Ovary (tissue), 9 donors: ENCODE measurements around the gene IL5RA. TPM values are rescaled to one million over a fixed set of nuclear protein-coding genes. Genes with fewer than 3 reads are reported as not detected.

ENCODE experiments used
- DNase-seq, 5 donors: peaks; one replicate each; pipeline ENCODE4 v3.0.0-alpha.2; 2019 to 2020
- H3K27ac ChIP-seq, 2 donors: fragments of 200-600 bp; one replicate each; pipeline versions ENCODE4 v1.5.1 to v1.8.0; 2019 to 2022
- H3K27me3 ChIP-seq: fragments of 200-600 bp; one replicate; pipeline ENCODE4 v1.8.0; 2022
- H3K36me3 ChIP-seq: fragments of 200-600 bp; sonication (generic); one replicate; pipeline ENCODE4 v1.5.1; 2019
- H3K4me1 ChIP-seq: one replicate; pipeline ENCODE4 v1.8.1; 2013; ENCODE audit warnings: mild to moderate bottlenecking, moderate library complexity; ENCODE audit not compliant: insufficient read depth
- H3K4me3 ChIP-seq: fragments of 200-600 bp; sonication (generic); one replicate; pipeline ENCODE4 v1.5.1; 2017
- H3K9me3 ChIP-seq, 2 donors: fragments of 200-600 bp in 1 of 2; sonication (generic) in 1 of 2; one replicate each; pipeline versions ENCODE4 v1.5.1 to v1.8.1; 2013 to 2019; ENCODE audit warnings: mild to moderate bottlenecking in 1 of 2, moderate library complexity in 1 of 2
- EP300 ChIP-seq: sonication (generic); formaldehyde crosslinking; IDR thresholded peaks from one replicate; pipeline ENCODE4 v1.6.1; 2017; ENCODE audit warnings: antibody characterized with exemption
- POLR2A ChIP-seq: fragments of 450-650 bp; IDR thresholded peaks from one replicate; pipeline ENCODE4 v1.6.1; 2017; ENCODE audit warnings: antibody characterized with exemption, mild to moderate bottlenecking, moderate library complexity
- WGBS, 3 donors: extraction: QIAGEN DNeasy Blood & Tissue Kit in 1 of 3; methylation state at CpG; one replicate each; pipeline versions ENCODE4 v1.1.5 to v1.1.7; 2013 to 2017; 5-methylcytosine and 5-hydroxymethylcytosine counted together
- intact Hi-C, 4 donors: fragments of 100-400 bp; cut with DNase I; formaldehyde crosslinking; loops; one replicate each; pipeline versions ENCODE4 v1.11.0 to v1.15.1; 2022 to 2023
- polyA plus RNA-seq, 2 donors: library from polyadenylated mRNA; stranded (reverse); fragments of 200-250 nt in 1 of 2; fragments of 350-450 nt in 1 of 2; fragmentation: Illumina TruSeq in 1 of 2; extraction: RNeasy Lipid Tissue Mini Kit (QIAGEN cat#74804) in 1 of 2; gene quantifications; one replicate each; pipeline ENCODE4 v1.2.3, GENCODE V29; 2013 to 2014
- small RNA-seq: library from RNA; depleted of rRNA; stranded (forward); fragments of <200 nt; gene quantifications from one replicate; pipeline ENCODE3, GENCODE V24; 2016
- total RNA-seq, 7 donors: library from RNA; depleted of rRNA in 2 of 7; stranded (reverse); fragments of >200 nt in 2 of 7; fragmentation: NEBNext Ultra II Directional in 3 of 7; extraction: Animal tissue kit (Norgen Biotek cat#: 25700) in 3 of 7; gene quantifications; one replicate each; pipeline versions ENCODE4 v1.1.0 to v1.2.4, GENCODE V29; 2016 to 2023
- TF ChIP-seq, protein P1 (sequence below), 3 donors: fragments of 450-650 bp in 2 of 3; fragments of 200-600 bp in 1 of 3; IDR thresholded peaks; one replicate each; pipeline versions ENCODE4 v1.5.1 to v1.8.0; 2016 to 2022; ENCODE audit warnings: antibody characterized with exemption in 3 of 3, mild to moderate bottlenecking in 1 of 3
- donor health status: DM: no; HTN: no; CAD: no; lungs with moderate emphysema.
- donor health status: DM: no; HTN: no; CAD: no.
- donor health status: Bipolar disorder and iron deficiency.
- donor health status: DM: yes; HTN: yes; CAD: no.
- donor health status: DM: no; HTN: no; CAD: no.
- donor health status: DM: yes; HTN: yes; CAD: no.

The IL5RA gene
- total and polyA plus RNA-seq, 9 donors: 0.07 to 7.9 (median 0.99) TPM; not detected in 2

GRCh38 chr3:3023111-3023745 is 86.9 kb downstream of the IL5RA start:
- Histone ChIP-seq H3K27me3 (no peaks in the 10 kb centered on the region), H3K4me1 (no peaks in the 10 kb centered on the region), H3K36me3 (no peaks in the 10 kb centered on the region), H3K9me3 (no peaks in the 10 kb centered on the region), H3K4me3 (no peak overlapping the region), H3K27ac (no peak overlapping the region)
- no peak for DNase-seq
- intact Hi-C loops: no loop called here
- no peak for TF ChIP-seq EP300
- TF ChIP-seq, protein P1, sequence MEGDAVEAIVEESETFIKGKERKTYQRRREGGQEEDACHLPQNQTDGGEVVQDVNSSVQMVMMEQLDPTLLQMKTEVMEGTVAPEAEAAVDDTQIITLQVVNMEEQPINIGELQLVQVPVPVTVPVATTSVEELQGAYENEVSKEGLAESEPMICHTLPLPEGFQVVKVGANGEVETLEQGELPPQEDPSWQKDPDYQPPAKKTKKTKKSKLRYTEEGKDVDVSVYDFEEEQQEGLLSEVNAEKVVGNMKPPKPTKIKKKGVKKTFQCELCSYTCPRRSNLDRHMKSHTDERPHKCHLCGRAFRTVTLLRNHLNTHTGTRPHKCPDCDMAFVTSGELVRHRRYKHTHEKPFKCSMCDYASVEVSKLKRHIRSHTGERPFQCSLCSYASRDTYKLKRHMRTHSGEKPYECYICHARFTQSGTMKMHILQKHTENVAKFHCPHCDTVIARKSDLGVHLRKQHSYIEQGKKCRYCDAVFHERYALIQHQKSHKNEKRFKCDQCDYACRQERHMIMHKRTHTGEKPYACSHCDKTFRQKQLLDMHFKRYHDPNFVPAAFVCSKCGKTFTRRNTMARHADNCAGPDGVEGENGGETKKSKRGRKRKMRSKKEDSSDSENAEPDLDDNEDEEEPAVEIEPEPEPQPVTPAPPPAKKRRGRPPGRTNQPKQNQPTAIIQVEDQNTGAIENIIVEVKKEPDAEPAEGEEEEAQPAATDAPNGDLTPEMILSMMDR (IDR thresholded peaks at IDR 0.05): no peak
- TF ChIP-seq POLR2A: no peak
- WGBS, 3 donors: 69 to 77% (median 70%) methylated on average over 7 of the region's 7 CpGs

DNA sequence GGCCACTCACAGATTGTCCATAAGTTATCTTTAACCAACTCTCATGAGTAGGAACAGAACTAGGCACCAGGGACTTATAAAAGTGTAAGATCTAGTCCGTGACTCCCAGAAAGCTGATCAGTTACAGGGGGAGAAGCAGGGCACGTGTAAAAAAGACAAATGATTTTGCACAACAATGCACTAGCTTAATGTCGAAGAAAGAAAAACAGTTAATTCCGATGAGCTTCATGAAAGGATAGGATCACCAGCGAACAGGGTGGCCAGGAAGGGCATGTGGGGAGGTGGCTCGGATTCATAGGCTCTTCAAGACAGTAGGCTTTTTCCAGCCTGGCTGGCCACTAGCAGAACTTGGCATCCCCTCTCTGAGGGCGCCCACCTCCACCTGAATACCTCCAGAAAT is 90.0 kb downstream of the IL5RA start:
- 83 to 92% (median 90%) methylated on average over 7 of the region's 7 CpGs for WGBS, 3 donors
- H3K36me3 ChIP-seq: no peaks in the 10 kb centered on the region
- H3K9me3 ChIP-seq: no peaks in the 10 kb centered on the region
- H3K4me3 ChIP-seq: no peak overlapping the region
- TF ChIP-seq, protein P1 (IDR thresholded peaks at IDR 0.05): no peak
- no peak for TF ChIP-seq POLR2A
- TF ChIP-seq EP300: no peak
- H3K4me1 ChIP-seq: no peaks in the 10 kb centered on the region
- H3K27ac ChIP-seq: no peak overlapping the region
- H3K27me3 ChIP-seq: no peaks in the 10 kb centered on the region
- DNase-seq: no peak
- intact Hi-C loops: no loop called here

Small RNA genes within 50 kb of the gene (small RNA-seq; reads per million reads assigned to genes)
- not detected for gene RF00416

Other genes with a start within 250 kb of the IL5RA start
- 10 to 100 TPM; 13.1 to 29.0 (median 17.5) TPM for gene TRNT1, start 16.6 kb upstream of the IL5RA start, total RNA-seq
- 10 to 100 TPM in 1 of 2 donors, 1 to 10 TPM in 1; 8.5 to 15.5 TPM for gene TRNT1, start 16.6 kb upstream of the IL5RA start, polyA plus RNA-seq
- gene CRBN, start 69.3 kb upstream of the IL5RA start, total RNA-seq: 100 to 1,000 TPM in 1 of 7 donors, 10 to 100 TPM in 6; 45.1 to 102 (median 56.2) TPM
- gene CRBN, start 69.3 kb upstream of the IL5RA start, polyA plus RNA-seq: 10 to 100 TPM; 39.1 to 41.2 TPM